RPMI8226 (cell line): ENCODE data around the gene NYNRIN.

Experiments used
- DNase-seq: peaks from one replicate; pipeline ENCODE4 v3.0.0-alpha.2; 2015

Gene NYNRIN

DNA sequence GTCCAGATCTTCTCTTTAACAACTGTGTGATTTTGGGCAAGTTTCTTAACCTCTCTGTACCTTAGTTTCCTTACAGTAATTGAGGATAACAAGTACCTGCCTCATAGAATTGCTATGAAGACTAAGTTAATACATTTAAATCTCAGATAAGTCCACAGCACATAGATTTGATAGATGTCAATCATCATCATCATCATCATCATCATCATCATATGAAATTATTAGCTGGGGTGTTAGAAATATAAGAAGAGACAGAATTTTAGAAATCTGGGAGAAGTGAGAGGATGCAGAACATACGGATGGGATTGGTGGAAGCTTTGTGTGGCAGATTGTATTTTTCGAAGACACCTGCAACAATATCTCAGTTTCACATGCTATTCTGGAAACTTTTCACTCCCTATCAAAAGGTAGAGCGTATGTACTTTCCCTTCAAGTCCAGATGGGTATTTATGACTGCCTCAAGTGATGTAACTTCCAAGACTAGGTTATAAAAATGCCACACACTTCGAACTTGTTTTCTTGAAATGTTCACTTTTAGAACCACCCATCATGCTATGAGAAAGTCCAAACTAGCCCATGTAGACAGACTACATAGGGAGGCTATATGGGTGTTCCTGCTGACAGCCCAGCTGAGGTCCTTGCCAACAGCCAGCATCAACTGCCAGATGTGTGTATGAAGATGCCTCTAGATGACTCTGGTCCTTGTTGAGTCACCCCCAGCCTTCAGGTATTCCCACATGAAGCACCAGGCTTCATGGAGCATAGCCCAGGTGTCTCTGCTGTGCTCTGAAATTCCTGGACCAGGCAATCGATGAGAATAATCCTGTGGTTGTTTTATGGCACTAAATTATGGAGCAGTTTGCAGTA, 64.4 kb downstream of the NYNRIN start:
- DNase-seq = no peak

- no peak for DNase-seq
Observed at GRCh38 chr14:24463884-24464785, 65.3 kb downstream of the NYNRIN start.

DNA sequence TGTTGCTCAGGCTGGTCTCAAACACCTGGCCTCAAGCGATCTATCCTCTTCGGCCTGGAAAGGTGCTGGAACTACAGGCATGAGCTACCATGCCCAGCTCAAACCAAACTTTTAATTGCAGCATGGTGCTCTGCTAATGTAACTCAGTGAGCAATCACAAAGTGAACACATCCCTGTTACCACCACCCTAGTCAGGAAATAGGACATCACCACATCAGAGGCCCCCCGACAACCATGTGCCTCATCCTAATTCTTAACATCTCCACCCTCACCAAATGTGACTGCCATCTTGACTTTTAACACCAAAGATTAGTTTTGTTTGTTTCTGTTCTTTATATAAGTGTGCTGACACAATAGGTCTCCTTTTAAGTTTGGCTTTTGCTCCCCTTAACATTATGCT, 66.6 kb downstream of the NYNRIN start:
- no peak for DNase-seq

GRCh38 chr14:24465805-24466204, 67.0 kb downstream of the NYNRIN start:
- DNase-seq = no peak
